Fibroblast of the aortic adventitia (primary cell): ENCODE measurements around the gene GNPTAB. TPM values are rescaled to one million over a fixed set of nuclear protein-coding genes. Genes with fewer than 3 reads are reported as not detected.

Experiments used
- DNase-seq: peaks from one replicate; pipeline ENCODE4 v3.0.0-alpha.2; 2010; ENCODE audit warnings: low read depth
- H3K4me3 ChIP-seq: 2 replicates; pipeline ENCODE4 v1.5.1; 2011; ENCODE audit warnings: low read depth, mild to moderate bottlenecking, control low read depth, low read length, moderate library complexity
- total RNA-seq: library from RNA; depleted of rRNA; stranded (reverse); fragments of >200 nt; gene quantifications from 2 replicates; pipeline ENCODE4 v1.2.3, GENCODE V29; 2012; ENCODE audit warnings: low replicate concordance
- TF ChIP-seq, protein P1 (sequence below): IDR thresholded peaks from 2 replicates; pipeline ENCODE4 v1.5.1; 2011; ENCODE audit warnings: mild to moderate bottlenecking, low read length, control low read depth, inconsistent platforms; ENCODE audit not compliant: insufficient read depth

GNPTAB gene
- total RNA-seq, 1 donor = 31.5 TPM

DNA sequence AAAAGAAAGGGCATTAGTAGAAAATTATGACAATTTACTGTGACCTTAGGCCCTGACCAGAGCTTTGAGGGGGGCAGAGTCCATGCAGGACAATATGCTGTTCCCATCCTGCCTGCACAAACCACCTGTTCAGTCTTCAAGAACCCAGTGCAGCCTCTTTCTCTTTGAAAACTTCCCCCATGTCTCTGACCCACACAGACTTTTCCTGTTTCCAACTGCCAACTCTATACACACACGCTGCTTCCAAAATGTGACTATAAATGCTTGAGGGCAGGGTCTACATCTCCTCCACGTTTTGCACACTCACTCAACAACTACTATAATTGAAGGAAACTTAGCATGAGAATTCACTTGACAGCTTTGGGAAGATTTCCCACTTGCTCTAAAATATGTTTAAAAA lies 54.9 kb downstream of the GNPTAB start:
- TF ChIP-seq, protein P1, sequence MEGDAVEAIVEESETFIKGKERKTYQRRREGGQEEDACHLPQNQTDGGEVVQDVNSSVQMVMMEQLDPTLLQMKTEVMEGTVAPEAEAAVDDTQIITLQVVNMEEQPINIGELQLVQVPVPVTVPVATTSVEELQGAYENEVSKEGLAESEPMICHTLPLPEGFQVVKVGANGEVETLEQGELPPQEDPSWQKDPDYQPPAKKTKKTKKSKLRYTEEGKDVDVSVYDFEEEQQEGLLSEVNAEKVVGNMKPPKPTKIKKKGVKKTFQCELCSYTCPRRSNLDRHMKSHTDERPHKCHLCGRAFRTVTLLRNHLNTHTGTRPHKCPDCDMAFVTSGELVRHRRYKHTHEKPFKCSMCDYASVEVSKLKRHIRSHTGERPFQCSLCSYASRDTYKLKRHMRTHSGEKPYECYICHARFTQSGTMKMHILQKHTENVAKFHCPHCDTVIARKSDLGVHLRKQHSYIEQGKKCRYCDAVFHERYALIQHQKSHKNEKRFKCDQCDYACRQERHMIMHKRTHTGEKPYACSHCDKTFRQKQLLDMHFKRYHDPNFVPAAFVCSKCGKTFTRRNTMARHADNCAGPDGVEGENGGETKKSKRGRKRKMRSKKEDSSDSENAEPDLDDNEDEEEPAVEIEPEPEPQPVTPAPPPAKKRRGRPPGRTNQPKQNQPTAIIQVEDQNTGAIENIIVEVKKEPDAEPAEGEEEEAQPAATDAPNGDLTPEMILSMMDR = no peak
- no peak overlapping the region for H3K4me3 ChIP-seq
- no peak for DNase-seq

DNA sequence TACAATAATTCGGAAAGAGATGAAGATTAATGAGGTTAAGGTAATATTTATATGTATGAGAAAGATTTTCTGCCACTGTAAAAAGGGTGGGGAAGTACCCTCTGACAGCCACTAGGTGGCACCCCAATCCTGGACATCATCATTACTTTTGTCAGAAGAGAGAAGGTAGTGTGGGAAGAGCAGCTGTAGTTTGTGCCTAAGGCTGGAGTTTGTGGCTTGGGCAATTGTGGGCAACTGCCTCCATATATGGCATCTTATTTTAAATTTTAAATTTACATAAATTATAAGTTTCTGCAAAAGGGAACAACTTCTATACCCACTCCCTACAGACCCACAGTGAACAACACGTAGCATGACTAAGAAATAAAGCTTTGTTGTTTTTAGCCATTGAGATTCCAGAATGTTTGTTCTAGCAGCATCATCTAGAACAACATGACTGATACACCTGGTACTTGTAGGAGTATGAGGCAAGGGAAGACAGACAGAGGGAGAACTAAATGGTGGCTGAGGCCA lies 57.1 kb downstream of the GNPTAB start:
- no peak overlapping the region for H3K4me3 ChIP-seq
- TF ChIP-seq, protein P1 = peak; percentile 92
- peak; percentile 84 for DNase-seq

DNA sequence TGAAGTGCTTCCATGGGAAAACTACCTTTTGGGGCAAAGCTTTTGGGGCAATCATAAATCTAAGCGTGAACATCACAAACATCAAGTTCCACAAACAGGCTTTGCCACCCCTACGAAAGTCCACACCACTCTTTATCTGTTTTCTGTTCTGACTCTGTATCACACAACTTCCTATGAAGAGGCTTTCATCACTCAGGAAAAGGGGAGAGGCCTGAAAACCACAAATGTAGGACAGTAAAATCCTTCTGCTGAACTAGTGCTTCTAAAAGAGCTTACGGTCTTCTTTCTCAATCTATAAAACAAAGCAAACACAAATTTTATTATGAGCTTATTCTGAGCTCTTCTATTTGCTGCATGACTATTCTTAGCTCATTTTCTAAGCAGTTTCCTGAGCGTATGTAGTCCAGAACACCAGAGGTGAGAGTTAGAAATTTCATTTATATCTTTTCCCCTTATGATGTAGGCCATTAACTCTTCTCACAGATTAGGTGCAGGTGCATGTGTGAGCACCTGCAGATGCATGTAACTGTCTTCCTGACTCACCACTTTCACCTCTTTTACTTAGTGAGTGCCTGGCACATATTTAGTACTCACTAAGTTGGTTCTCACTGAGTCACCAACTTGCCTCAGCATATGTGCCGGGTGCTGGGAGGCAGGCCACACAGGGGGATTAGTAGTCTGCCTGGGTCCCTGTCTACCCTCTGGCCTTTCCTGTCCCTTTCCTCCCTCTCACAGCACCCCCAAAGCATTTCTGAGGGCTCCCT lies 58.6 kb downstream of the GNPTAB start:
- no peak overlapping the region for H3K4me3 ChIP-seq
- DNase-seq = no peak
- TF ChIP-seq, protein P1 = no peak

DNA sequence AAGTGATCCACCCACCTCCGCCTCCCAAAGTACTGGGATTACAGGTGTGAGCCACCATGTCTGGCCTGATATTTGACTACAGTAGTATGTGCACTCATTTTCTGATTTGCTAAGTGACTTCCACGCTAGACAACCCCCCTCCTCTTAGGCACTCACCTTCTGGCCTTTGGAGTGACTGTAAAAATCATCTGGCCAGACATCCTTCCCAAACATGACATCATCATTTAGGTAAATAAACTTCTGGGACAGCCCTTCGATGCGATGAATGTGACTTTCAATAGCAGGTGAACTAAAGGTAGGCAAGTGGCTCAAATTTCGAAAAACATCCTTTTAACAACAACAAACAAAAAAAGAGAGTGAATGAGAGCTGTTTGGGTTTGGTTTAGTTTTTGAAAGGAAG lies 60.9 kb downstream of the GNPTAB start:
- TF ChIP-seq, protein P1 = no peak
- no peak for DNase-seq
- H3K4me3 ChIP-seq = no peak overlapping the region

DNA sequence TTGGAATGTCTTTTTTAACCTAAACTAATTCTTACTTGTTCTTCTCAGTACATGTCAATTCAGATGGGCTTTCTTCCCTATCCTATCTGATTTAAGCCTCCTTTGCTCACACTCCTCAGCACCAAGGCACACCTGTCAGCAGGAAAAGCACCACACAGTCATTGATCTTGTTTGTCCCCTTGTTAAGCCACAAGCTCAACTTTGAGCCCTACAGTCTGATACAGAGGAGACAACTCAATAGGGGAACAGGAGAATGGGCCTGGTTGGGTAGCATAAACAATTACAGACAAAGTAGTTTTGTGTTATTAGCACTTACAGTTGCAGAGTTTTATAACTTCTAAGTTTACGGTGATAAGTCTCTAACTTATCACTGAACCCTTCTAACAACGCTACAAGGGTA lies 62.0 kb downstream of the GNPTAB start:
- no peak for DNase-seq
- H3K4me3 ChIP-seq = no peak overlapping the region
- TF ChIP-seq, protein P1 = no peak

DNA sequence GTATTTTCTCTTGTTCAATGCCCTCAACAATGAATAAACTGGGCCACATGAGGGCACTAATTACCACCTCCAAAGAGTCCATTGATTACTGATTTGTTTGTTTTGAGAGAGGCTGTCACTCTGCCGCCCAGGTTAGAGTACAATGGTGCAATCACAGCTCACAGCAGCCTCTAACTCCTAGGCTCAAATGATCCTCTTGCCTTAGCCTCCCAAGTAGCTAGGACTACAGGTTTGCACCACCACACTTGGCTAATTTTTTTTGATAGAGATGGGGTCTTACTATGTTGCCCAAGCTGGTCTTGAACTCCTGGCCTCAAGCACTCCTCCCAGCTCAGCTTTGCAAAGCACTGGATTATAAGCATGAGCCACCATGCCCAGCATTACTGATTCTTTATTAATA lies 63.2 kb downstream of the GNPTAB start:
- DNase-seq = no peak

More for the DNA sequence above, 63.2 kb downstream of the GNPTAB start:
- TF ChIP-seq, protein P1 = no peak
- no peak overlapping the region for H3K4me3 ChIP-seq
